GM18951 (cell line): ENCODE results near the gene USP24.
"Not testable (repeated sequence)": the region's sequence is repeated elsewhere in the genome, so short reads cannot be mapped to it uniquely, and the experiment has no call there.

Experiments used
- POLR2A ChIP-seq: IDR thresholded peaks from 4 replicates; pipeline ENCODE4 v1.6.1; 2011; ENCODE audit warnings: mild to moderate bottlenecking; ENCODE audit not compliant: insufficient read length, insufficient read depth; ENCODE audit errors: extremely low read depth
- in situ Hi-C: fragments of 300-500 bp; cut with MboI; formaldehyde crosslinking; loops from one replicate; pipeline ENCODE4 v1.12.0; 2022; ENCODE audit warnings: low sequenced_read_pairs, mixed read lengths, inconsistent platforms; ENCODE audit not compliant: unreplicated experiment

Gene USP24

DNA sequence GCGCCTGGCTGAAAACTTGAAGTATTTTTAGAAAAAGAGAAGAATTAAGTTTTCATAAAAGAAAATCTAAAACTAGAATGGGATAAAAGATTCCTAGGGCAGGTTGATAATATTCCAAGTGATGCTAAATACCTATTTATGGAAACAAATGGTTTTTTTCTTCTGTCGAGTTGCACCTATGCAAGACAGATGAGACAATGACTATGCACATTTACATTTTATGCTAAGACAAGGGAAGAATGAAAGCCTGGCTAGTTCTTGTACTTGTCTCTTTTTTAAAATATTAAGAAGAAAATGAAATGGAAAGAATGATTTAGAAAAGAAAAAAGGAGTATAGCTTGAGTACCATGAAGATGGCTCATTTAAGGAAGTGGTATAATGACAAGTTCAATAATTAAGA, 24.4 kb upstream of the USP24 start:
- in situ Hi-C loops, result no loop called here
- no peak for TF ChIP-seq POLR2A

DNA sequence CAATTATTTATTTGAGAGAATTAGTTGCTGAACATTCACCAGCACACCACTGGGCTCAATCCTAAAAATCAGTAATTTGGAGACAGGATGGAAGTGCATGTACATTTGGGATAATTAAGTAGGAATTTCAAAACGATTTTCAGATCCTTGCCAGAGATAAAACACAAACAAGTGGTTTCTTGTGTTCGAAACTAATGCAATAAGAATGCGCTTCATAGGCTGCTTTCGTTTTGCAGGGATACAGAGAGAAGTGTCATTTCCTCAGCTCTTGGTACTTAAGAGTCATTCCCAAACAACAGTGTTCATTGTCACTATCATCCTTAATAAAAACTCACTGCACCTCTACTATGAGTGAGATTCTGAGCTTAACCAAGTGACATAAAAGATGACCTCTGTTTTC, 20.6 kb upstream of the USP24 start:
- in situ Hi-C loops, result no loop called here

DNA sequence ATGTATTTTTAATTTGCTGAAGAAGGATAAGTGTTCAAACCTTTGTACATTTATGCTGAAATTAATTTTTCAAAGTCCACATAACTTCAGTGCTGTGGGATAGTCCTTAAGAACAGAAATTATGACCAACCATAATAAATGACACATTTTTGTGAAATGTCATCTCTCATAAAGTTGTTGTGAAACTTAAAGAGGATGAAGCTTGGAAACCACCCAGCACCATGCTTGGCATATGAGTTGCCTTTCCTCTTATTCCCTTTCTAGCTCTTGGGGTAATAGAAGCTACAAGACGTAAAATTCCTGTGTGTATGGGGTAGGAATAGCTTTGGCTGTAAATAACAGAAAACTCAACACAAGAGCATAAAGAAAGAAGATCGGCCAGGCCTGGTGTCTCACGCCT, 18.9 kb upstream of the USP24 start:
- in situ Hi-C loops, result no loop called here
- no peak for TF ChIP-seq POLR2A

More for the DNA sequence above, 20.6 kb upstream of the USP24 start:
- TF ChIP-seq POLR2A, result no peak

DNA sequence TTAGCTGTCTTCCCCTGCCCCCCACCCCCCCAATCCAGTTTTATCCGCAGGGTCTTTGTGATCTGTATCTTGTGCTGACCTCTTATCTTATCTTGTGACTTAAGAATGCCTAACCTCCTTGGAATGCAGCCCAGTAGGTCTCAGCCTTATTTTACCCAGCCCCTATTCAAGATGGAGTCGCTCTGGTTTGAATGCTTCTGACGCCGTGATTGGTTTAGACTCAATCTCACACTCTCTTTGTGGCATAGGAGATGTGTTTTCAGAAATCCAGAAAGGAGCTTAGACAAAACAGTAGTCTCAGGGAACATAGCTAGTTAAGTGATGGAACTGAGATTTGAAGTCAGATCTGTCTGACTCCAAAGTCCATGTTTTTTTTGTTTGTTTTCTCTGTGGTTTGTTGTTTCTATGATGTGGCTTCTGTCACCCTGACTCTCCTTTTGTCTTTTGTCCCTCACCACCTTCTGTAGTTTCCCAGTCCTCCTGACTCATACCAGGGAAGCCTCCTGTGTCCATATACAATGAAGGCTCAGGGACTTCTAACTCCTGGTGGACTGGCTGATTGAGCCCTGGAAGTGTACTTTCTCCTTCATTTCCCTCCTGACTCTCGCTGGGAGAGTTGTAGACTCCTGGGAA, 18.1 kb upstream of the USP24 start:
- TF ChIP-seq POLR2A, result no peak
- in situ Hi-C loops, result no loop called here

DNA sequence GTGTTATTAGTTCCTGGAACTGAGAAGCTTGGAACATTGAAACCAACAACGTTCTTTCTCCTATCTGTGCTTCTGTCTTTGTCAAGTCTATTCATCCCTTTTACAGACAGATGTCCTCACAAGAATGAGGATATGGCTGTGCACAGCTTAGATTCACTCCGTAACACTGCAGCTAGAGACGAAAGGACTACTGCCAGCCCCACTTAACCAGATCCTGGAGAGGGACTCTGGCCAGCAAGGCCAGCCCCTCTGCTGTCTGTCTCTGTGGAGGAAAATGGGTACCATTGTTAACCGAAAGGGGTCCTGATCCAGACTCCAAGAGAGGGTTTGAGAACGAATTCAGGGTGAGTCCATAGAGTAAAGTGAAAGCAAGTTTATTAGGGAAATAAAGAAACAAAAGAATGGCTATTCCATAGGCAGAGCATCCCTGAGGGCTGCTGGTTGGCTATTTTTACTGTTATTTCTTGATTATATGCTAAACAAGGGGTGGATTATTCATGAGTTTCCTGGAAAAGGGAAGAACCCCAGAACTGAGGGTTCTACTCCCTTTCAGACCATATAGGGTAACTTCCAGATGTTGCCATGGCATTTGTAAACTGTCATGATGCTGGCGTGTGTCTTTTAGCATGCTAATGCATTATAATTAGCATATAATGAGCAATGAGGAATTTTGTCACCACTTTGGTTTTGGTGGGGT, 17.4 kb upstream of the USP24 start:
- no peak for TF ChIP-seq POLR2A
- in situ Hi-C loops, result no loop called here

DNA sequence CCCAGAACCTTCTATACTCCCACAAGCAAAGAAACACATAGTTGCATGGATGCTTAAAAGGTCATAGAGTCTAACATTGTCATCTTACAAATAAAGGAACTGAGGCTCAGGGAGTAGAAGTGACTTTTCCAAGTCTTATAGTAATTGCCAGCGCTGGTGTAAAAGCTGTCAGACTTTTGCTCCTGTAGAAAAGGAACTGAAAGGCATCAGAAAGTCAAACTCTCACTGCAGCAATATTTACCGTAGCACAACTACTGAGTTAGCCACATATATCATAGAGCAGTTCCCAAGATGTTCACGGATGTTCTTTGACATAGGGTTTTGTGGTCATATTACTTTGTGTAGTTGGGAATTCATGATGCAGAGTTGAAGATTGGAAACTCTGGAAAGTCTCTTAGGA, 16.6 kb upstream of the USP24 start:
- in situ Hi-C loops, result no loop called here
- TF ChIP-seq POLR2A, result no peak

DNA sequence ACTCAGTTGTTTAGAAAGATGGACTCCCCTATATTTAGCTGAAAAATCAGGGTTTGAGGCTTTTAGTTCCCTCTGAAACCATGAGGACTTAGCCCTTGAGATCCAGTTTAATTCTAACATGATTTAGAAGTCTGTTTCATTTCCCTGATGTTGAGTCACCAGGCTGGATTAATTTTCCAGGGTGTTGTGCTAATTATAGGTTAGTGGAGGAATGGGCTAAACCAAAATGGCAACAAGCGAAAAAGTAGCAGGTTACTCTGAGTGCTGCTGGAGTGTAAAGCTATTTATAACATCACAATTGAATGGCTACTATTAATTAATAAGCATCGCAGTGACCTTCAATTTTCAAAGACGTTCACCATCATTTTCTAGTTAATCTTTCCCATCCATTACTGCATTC, 15.5 kb upstream of the USP24 start:
- in situ Hi-C loops, result no loop called here
- TF ChIP-seq POLR2A, result no peak

DNA sequence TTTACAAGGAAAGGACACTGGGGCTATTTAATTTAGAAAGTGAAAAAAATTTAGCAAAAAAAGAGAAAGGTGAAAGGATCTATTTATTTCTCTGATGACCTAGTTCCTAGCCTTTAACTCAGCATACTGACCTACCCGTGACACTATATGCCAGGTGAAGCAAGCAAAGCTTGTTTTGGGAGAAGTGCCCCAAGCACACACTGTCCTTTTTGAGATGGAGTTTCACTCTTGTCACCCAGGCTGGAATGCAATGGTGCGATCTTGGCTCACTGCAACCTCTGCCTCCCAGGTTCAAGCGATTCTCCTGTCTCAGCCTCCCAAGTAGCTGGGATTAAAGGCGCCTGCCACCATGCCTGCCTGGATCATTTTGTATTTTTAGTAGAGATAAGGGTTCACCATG, 14.6 kb upstream of the USP24 start:
- in situ Hi-C loops, result not testable (repeated sequence)

DNA sequence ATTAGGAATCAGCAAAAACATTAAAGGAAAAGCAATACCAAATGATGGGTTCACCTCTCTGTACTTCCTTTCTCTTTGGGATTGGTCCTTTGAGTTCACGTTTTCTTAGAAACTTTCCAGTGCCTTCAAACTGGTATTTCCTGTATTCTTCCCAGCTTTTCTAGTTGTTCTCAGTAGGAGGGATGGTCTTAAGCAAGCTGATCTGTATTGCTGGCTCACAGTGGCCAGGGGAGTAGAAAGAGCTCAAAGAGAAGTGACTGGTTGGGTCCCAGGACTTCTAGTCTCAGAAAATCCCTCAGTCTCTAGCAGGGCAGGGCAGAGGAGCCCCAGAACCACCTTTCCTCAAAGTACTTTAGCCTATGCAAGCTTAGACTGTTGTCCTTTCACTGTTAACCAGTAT, 10.1 kb upstream of the USP24 start:
- in situ Hi-C loops, result no loop called here
- TF ChIP-seq POLR2A, result no peak

DNA sequence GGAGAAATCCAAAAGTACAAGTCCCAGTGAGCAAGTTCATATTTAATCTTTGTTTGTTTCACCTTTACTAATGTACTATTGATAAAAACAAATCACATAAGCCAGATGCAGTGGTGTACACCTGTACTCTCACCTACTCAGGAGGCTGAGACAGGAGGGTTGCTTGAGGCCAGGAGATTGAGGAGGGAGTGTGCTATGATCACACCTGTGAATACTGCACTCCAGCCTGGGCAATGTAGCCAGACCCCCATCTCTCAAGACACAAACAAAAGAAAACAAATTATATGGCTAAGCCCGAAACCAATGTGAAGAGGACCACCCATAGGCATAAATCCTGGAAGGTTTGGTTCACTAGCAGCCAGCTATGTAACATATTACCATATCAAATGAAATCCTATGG, 9.6 kb upstream of the USP24 start:
- in situ Hi-C loops, result no loop called here
- TF ChIP-seq POLR2A, result no peak

DNA sequence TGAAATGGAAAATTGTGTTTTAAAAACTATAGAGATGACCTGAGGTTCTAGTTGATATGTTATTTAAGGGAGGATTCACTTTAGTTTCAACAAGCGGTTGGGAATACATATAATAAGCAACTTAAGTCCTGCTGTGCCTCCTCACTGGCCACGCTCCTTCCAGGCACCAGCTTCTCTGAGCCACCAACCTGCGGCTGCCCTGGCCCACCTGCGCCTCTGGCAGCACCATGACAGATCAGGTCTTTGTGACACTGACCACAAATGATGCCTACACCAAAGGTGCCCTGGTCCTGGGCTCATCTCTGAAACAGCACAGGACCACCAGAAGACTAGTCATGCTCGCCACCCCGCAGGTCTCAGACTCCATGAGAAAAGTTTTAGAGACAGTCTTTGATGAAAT, 7.0 kb upstream of the USP24 start:
- no peak for TF ChIP-seq POLR2A
- in situ Hi-C loops, result no loop called here

DNA sequence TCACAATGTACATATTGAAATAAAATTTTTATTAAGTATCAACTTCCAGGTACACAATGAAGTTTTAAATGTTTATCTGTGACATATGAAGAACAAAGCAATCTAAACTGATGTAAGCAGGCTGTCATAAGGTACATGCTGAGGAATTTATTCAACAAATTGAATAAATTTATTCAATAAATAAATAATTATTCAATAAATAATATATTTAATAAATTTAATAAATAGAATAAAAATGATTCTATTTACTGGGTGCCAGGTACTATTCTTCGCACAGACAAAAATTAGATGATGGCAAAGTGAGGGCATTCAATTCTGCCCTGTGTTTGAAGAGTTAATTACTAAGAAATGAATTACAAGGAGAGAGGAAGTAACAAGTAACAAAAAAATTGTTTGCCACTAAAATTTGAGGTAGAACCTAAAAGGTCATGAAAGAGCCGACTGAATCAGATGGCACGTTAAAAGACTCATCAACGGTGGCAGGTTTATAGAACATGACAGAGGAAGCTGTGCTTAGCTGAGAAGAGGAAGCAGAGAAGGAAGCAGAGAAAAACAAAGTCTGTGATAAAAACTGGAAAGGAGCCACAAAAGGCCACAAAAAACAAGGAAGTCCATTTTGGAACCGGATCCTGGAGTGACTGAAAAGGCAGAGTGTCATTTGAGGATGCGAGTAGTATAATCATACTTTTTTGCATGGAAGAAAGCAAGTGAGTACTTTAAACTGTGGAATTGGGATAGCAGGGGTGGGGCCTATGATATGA, 2.2 kb upstream of the USP24 start:
- in situ Hi-C loops, result no loop called here

DNA sequence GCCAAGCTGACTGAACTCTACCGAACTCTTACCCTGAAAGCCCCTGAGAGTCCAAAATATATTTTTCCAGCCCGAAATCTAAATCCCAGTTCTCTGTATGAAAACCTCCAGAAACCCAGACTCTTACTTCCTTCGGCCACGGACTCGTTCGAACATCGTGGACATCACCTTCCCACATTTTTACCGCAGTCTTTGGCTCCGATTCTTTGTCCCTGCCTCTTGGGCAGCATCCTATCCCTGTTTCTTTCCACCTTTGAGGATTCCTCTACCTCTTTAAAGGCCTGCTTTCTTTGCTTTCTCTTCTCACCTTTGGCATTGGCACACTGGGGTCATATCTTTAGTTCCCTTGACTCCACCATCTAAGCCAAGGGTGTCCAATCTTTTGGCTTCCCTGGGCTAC, 932 bp upstream of the USP24 start:
- no peak for TF ChIP-seq POLR2A
- in situ Hi-C loops, result no loop called here

More for the DNA sequence above, 2.2 kb upstream of the USP24 start:
- TF ChIP-seq POLR2A, result no peak

DNA sequence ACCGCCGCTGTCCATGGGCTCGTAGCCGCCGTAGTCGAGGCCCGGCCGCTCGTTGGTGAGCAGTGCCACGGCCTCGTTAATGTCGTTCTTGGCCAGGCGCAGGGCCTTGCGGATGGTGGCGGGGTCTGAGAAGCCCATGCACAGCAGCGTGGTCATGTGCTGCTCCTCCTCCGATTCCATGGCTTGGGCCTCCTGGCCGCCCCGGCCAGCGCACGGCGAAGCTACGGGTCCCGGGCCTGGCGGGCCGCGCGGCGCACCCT, 300 bp downstream of the USP24 start:
- TF ChIP-seq POLR2A, result no peak

DNA sequence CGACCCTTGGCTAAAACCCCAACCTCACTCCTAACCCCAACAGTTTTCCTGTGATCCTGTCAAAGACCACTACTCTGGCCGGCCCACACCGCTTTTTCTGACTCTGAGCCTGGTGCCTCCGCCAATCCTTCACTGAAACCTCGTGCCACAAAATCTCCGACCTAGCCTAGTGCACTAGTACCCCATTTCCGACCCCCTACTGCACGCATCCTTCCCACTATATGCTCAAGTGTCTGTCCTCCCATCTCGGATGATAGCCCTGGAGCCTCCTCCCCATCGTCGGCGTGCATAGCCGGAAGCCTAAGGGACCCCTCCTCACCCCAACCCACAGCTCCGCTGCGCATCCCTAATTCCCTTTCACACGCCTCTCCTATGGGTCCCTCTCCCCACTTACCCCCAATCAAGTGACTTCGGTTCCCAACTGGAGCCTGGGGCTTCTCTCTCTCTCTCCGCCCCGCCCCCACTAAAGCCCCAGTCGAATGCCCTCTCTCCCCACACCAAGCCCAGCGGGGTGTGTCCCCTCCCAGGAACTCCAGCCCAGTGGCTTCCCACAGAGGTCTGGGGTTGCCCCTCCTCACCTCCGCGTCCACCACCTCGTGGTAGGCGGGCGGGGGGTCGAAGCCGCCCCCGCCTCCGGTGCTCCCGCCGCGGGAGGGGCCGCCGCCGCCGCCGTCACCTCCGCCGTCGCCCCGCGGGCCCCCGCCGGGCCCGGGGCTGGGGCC, 791 bp downstream of the USP24 start:
- no peak for TF ChIP-seq POLR2A
- in situ Hi-C loops, result no loop called here

More for the DNA sequence above, 300 bp downstream of the USP24 start:
- in situ Hi-C loops, result no loop called here
